A673 (cell line): ENCODE results near the gene CAPN10. TPM values are rescaled to one million over a fixed set of nuclear protein-coding genes. Genes with fewer than 3 reads are reported as not detected.

Experiments
- BruUV-seq: library from RNA; stranded (reverse); fragments of 400-500 nt; replicated peaks from 2 replicates; lab custom pipeline; 2021; lab: Mats Ljungman, UMichigan
- CTCF ChIA-PET: fragments of 300-600 bp; sonication (Branson Sonifier 250); formaldehyde crosslinking; loops from one replicate; lab custom pipeline; 2022; ENCODE audit warnings: antibody characterized with exemption; lab: Charles Lee
- POLR2A ChIA-PET: fragments of 300-600 bp; sonication (Branson Sonifier 250); formaldehyde crosslinking; loops from one replicate; lab custom pipeline; 2022; ENCODE audit warnings: antibody characterized with exemption; ENCODE audit not compliant: low non-redundant PET; lab: Charles Lee
- DNase-seq: peaks from one replicate; pipeline ENCODE4 v3.0.0-alpha.2; 2015; ENCODE audit warnings: low spot score
- H3K27ac ChIP-seq: fragments of 200-600 bp; sonication (generic); 2 replicates; pipeline ENCODE4 v1.5.1; 2016; ENCODE audit warnings: mixed run types, low read depth, mild to moderate bottlenecking, mixed read lengths, antibody characterized with exemption, low read length; ENCODE audit not compliant: poor library complexity, severe bottlenecking
- H3K27me3 ChIP-seq: fragments of 200-600 bp; sonication (generic); replicated peaks from 2 replicates; pipeline ENCODE4 v1.6.1; 2017; ENCODE audit warnings: mixed run types, low read depth, mild to moderate bottlenecking, mixed read lengths, antibody characterized with exemption, low read length; ENCODE audit not compliant: insufficient read depth, poor library complexity
- H3K36me3 ChIP-seq: fragments of 200-600 bp; sonication (generic); 2 replicates; pipeline ENCODE4 v1.6.1; 2016; ENCODE audit warnings: mixed run types, mild to moderate bottlenecking, mixed read lengths, antibody characterized with exemption, low read length; ENCODE audit not compliant: insufficient read depth, poor library complexity, severe bottlenecking
- H3K4me1 ChIP-seq: fragments of 200-600 bp; sonication (generic); 2 replicates; pipeline ENCODE4 v1.6.1; 2017; ENCODE audit warnings: mixed run types, mild to moderate bottlenecking, mixed read lengths, antibody characterized with exemption, low read length; ENCODE audit not compliant: insufficient read depth, poor library complexity, severe bottlenecking
- H3K4me3 ChIP-seq: fragments of 200-600 bp; sonication (generic); 2 replicates; pipeline ENCODE4 v1.5.1; 2016; ENCODE audit warnings: low read depth, mixed run types, mild to moderate bottlenecking, mixed read lengths, low read length; ENCODE audit not compliant: poor library complexity, severe bottlenecking
- H3K9me3 ChIP-seq: fragments of 200-600 bp; sonication (generic); 2 replicates; pipeline ENCODE4 v1.6.1; 2016; ENCODE audit warnings: mixed run types, low read depth, mild to moderate bottlenecking, mixed read lengths, antibody characterized with exemption, low read length; ENCODE audit not compliant: poor library complexity, severe bottlenecking
- EZH2 ChIP-seq: fragments of 200-600 bp; sonication (generic); IDR thresholded peaks from 2 replicates; pipeline ENCODE4 v1.6.1; 2017; ENCODE audit warnings: borderline replicate concordance, low read depth, mild to moderate bottlenecking, mixed read lengths, antibody characterized with exemption, low read length; ENCODE audit not compliant: poor library complexity, severe bottlenecking
- intact Hi-C: fragments of 100-400 bp; cut with micrococcal nuclease; formaldehyde crosslinking; loops from one replicate; pipeline ENCODE4 v1.10.0; 2022; ENCODE audit not compliant: unreplicated experiment
- total RNA-seq: library from RNA; stranded (reverse); gene quantifications from 2 replicates; pipeline ENCODE4 v1.2.3, GENCODE V29; 2021
- TF ChIP-seq, protein P1 (sequence below): fragments of 300-800, 200-600 bp; sonication (generic); conservative IDR thresholded peaks from 2 replicates; pipeline ENCODE4 v1.5.1; 2017; ENCODE audit warnings: low read depth, mild to moderate bottlenecking, antibody characterized with exemption, low read length, moderate library complexity, mixed read lengths

The CAPN10 gene
- total RNA-seq, 1 experiment from 2014 or later, result 43.5 TPM

GRCh38 chr2:240590681-240591111, 4.2 kb downstream of the CAPN10 start:
- H3K27ac ChIP-seq, result no peak overlapping the region
- H3K4me3 ChIP-seq, result no peak overlapping the region
- DNase-seq, result no peak
- no peaks in the 10 kb centered on the region for H3K9me3 ChIP-seq
- H3K36me3 ChIP-seq, result peaks cover 7% of the 10 kb centered on the region
- H3K27me3 ChIP-seq, result no peaks in the 10 kb centered on the region
- ChIA-PET CTCF (no interaction called here), POLR2A (no interaction called here)
- BruUV-seq, result no TSS peak
- TF ChIP-seq, protein P1, sequence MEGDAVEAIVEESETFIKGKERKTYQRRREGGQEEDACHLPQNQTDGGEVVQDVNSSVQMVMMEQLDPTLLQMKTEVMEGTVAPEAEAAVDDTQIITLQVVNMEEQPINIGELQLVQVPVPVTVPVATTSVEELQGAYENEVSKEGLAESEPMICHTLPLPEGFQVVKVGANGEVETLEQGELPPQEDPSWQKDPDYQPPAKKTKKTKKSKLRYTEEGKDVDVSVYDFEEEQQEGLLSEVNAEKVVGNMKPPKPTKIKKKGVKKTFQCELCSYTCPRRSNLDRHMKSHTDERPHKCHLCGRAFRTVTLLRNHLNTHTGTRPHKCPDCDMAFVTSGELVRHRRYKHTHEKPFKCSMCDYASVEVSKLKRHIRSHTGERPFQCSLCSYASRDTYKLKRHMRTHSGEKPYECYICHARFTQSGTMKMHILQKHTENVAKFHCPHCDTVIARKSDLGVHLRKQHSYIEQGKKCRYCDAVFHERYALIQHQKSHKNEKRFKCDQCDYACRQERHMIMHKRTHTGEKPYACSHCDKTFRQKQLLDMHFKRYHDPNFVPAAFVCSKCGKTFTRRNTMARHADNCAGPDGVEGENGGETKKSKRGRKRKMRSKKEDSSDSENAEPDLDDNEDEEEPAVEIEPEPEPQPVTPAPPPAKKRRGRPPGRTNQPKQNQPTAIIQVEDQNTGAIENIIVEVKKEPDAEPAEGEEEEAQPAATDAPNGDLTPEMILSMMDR, result no peak
- TF ChIP-seq EZH2, result no peak
- intact Hi-C loops, result no loop called here
- peaks cover 22% of the 10 kb centered on the region for H3K4me1 ChIP-seq

- no peaks in the 10 kb centered on the region for H3K9me3 ChIP-seq
- peaks cover 7% of the 10 kb centered on the region for H3K36me3 ChIP-seq
- no peak overlapping the region for H3K4me3 ChIP-seq
- ChIA-PET POLR2A (no interaction called here), CTCF (no interaction called here)
- DNase-seq, result no peak
- H3K4me1 ChIP-seq, result peaks cover 22% of the 10 kb centered on the region
- H3K27ac ChIP-seq, result no peak overlapping the region
- no TSS peak for BruUV-seq
- TF ChIP-seq EZH2, result no peak
- TF ChIP-seq, protein P1, result no peak
- intact Hi-C loops, result no loop called here
- no peaks in the 10 kb centered on the region for H3K27me3 ChIP-seq
Observed at GRCh38 chr2:240591226-240591625, 4.7 kb downstream of the CAPN10 start.

DNA sequence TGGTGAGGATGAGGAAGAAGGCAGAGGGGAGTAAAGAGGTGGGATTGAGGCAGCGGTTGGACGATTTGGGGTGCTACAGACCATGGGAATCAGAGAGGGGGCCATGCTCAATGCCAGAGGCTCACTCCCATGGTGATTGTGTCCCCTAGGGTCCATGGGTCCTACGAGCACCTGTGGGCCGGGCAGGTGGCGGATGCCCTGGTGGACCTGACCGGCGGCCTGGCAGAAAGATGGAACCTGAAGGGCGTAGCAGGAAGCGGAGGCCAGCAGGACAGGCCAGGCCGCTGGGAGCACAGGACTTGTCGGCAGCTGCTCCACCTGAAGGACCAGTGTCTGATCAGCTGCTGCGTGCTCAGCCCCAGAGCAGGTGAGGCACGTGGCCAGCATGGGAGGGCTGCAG, 5.2 kb downstream of the CAPN10 start:
- TF ChIP-seq EZH2, result no peak
- TF ChIP-seq, protein P1, result no peak
- intact Hi-C loops, result no loop called here
- no peak for DNase-seq
- H3K27me3 ChIP-seq, result no peaks in the 10 kb centered on the region
- peaks cover 22% of the 10 kb centered on the region for H3K4me1 ChIP-seq
- H3K27ac ChIP-seq, result no peak overlapping the region
- CTCF ChIA-PET, result no interaction called here
- no peaks in the 10 kb centered on the region for H3K9me3 ChIP-seq
- peaks cover 7% of the 10 kb centered on the region for H3K36me3 ChIP-seq
- no TSS peak for BruUV-seq
- H3K4me3 ChIP-seq, result no peak overlapping the region
- POLR2A ChIA-PET, result no interaction called here
